ENCODE results near the gene EXOC7.

EXOC7 gene

GRCh38 chr17:76138234-76138895, 34.8 kb upstream of the EXOC7 start:
- DNase-seq (ENCODE audit: low read depth, low spot score): no peak

GRCh38 chr17:76137351-76138233, 34.0 kb upstream of the EXOC7 start:
- DNase-seq (ENCODE audit: low read depth, low spot score): no peak

- DNase-seq (ENCODE audit: low read depth, low spot score): no peak
Observed at GRCh38 chr17:76137001-76137350, 33.4 kb upstream of the EXOC7 start.

- DNase-seq (ENCODE audit: low read depth, low spot score): no peak
Observed at GRCh38 chr17:76136276-76137000, 32.9 kb upstream of the EXOC7 start.

GRCh38 chr17:76135810-76136188, 32.2 kb upstream of the EXOC7 start:
- no peak for DNase-seq (ENCODE audit: low read depth, low spot score)

GRCh38 chr17:76134911-76135809, 31.6 kb upstream of the EXOC7 start:
- DNase-seq (ENCODE audit: low read depth, low spot score): no peak

GRCh38 chr17:76132574-76133338, 29.2 kb upstream of the EXOC7 start:
- DNase-seq (ENCODE audit: low read depth, low spot score): no peak

GRCh38 chr17:76131692-76132573, 28.3 kb upstream of the EXOC7 start:
- DNase-seq (ENCODE audit: low read depth, low spot score): no peak

- DNase-seq (ENCODE audit: low read depth, low spot score): no peak
Observed at GRCh38 chr17:76131051-76131691, 27.6 kb upstream of the EXOC7 start.

- DNase-seq (ENCODE audit: low read depth, low spot score): no peak
Observed at GRCh38 chr17:76130473-76130872, 26.9 kb upstream of the EXOC7 start.

- DNase-seq (ENCODE audit: low read depth, low spot score): no peak
Observed at GRCh38 chr17:76125922-76126321, 22.3 kb upstream of the EXOC7 start.

- DNase-seq (ENCODE audit: low read depth, low spot score): no peak
Observed at GRCh38 chr17:76125391-76125675, 21.7 kb upstream of the EXOC7 start.

- DNase-seq (ENCODE audit: low read depth, low spot score): no peak
Observed at GRCh38 chr17:76124582-76125390, 21.2 kb upstream of the EXOC7 start.

- no peak for DNase-seq (ENCODE audit: low read depth, low spot score)
Observed at GRCh38 chr17:76123749-76124581, 20.4 kb upstream of the EXOC7 start.

GRCh38 chr17:76123191-76123499, 19.6 kb upstream of the EXOC7 start:
- no peak for DNase-seq (ENCODE audit: low read depth, low spot score)

GRCh38 chr17:76122431-76123190, 19.0 kb upstream of the EXOC7 start:
- DNase-seq (ENCODE audit: low read depth, low spot score): no peak

- no peak for DNase-seq (ENCODE audit: low read depth, low spot score)
Observed at GRCh38 chr17:76121932-76122430, 18.4 kb upstream of the EXOC7 start.

Measured in iPS DF 19.7 (cell line).